Spleen (tissue), 11 donors: ENCODE results near the gene DES. TPM values are rescaled to one million over a fixed set of nuclear protein-coding genes. Genes with fewer than 3 reads are reported as not detected.

ENCODE experiments used
- DNase-seq: peaks from one replicate; pipeline ENCODE4 v3.0.0-alpha.2; 2020
- H3K27ac ChIP-seq, 8 donors: fragments of 200-600 bp; sonication (generic) in 7 of 8; 1 replicate in 4 of 8; 2 replicates in 4 of 8; pipeline versions ENCODE4 v1.5.0 to v1.8.0; 2016 to 2021; ENCODE audit warnings: inconsistent platforms in 4 of 8, mild to moderate bottlenecking in 4 of 8, moderate library complexity in 1 of 8
- H3K27me3 ChIP-seq, 7 donors: fragments of 200-600 bp; sonication (generic) in 6 of 7; replicated peaks in 1 of 7; 1 replicate in 4 of 7; 2 replicates in 3 of 7; pipeline versions ENCODE4 v1.5.0 to v1.8.0; 2016 to 2021; ENCODE audit warnings: inconsistent platforms in 3 of 7, mild to moderate bottlenecking in 1 of 7
- H3K36me3 ChIP-seq, 6 donors: fragments of 200-600 bp; sonication (generic) in 5 of 6; 1 replicate in 4 of 6; 2 replicates in 2 of 6; pipeline versions ENCODE4 v1.5.0 to v1.8.0; 2016 to 2021; ENCODE audit warnings: inconsistent platforms in 2 of 6
- H3K4me1 ChIP-seq, 6 donors: fragments of 200-600 bp; sonication (generic) in 5 of 6; 1 replicate in 3 of 6; 2 replicates in 3 of 6; pipeline versions ENCODE4 v1.5.0 to v1.8.0; 2016 to 2021; ENCODE audit warnings: inconsistent platforms in 3 of 6
- H3K4me3 ChIP-seq, 8 donors: fragments of 200-600 bp; sonication (generic) in 7 of 8; 1 replicate in 4 of 8; 2 replicates in 4 of 8; pipeline versions ENCODE4 v1.5.0 to v1.8.0; 2016 to 2021; ENCODE audit warnings: inconsistent platforms in 4 of 8, mild to moderate bottlenecking in 4 of 8, moderate library complexity in 2 of 8
- H3K9me3 ChIP-seq, 8 donors: fragments of 200-600 bp; sonication (generic) in 7 of 8; 1 replicate in 4 of 8; 2 replicates in 4 of 8; pipeline versions ENCODE4 v1.5.0 to v1.8.0; 2016 to 2021; ENCODE audit warnings: inconsistent platforms in 4 of 8
- POLR2A ChIP-seq, 3 donors: fragments of 450-650 bp; IDR thresholded peaks; one replicate each; pipeline ENCODE4 v1.5.1; 2017; ENCODE audit warnings: antibody characterized with exemption in 3 of 3, mild to moderate bottlenecking in 1 of 3
- POLR2AphosphoS5 ChIP-seq, 3 donors: sonication (generic); formaldehyde crosslinking; IDR thresholded peaks; one replicate each; pipeline ENCODE4 v1.5.1; 2017; ENCODE audit warnings: antibody characterized with exemption in 3 of 3
- WGBS, 5 donors: extraction: QIAGEN DNeasy Blood & Tissue Kit in 3 of 5; methylation state at CpG; one replicate each; pipeline versions ENCODE4 v1.1.5 to v1.1.7; 2013 to 2018; 5-methylcytosine and 5-hydroxymethylcytosine counted together
- intact Hi-C: fragments of 100-400 bp; cut with DNase I; formaldehyde crosslinking; loops from one replicate; pipeline ENCODE4 v1.15.0; 2023; ENCODE audit warnings: low total_unique reads
- polyA plus RNA-seq, 3 donors: library from polyadenylated mRNA; stranded (reverse); fragments of 200-250 nt; gene quantifications; one replicate each; pipeline ENCODE4 v1.2.1, GENCODE V29; 2013
- total RNA-seq, 7 donors: library from RNA; depleted of rRNA in 3 of 7; stranded (reverse); fragments of >200 nt in 3 of 7; fragmentation: NEBNext Ultra II Directional in 4 of 7; extraction: Animal tissue kit (Norgen Biotek cat#: 25700) in 4 of 7; gene quantifications; one replicate each; pipeline versions ENCODE4 v1.1.0 to v1.2.1, GENCODE V29; 2016 to 2021
- TF ChIP-seq, protein P1 (sequence below), 11 experiments: fragments of 200-600 bp in 7 of 11; fragments of 450-650 bp in 4 of 11; sonication (generic) in 4 of 11; IDR thresholded peaks in 8 of 11; conservative IDR thresholded peaks in 3 of 11; 1 replicate in 7 of 11; 2 replicates in 4 of 11; pipeline versions ENCODE4 v1.4.0 to v1.8.0; 2016 to 2021; ENCODE audit warnings: antibody characterized with exemption in 11 of 11, inconsistent platforms in 4 of 11, mild to moderate bottlenecking in 1 of 11
- donor health status: healthy with polysubstance abuse.
- donor health status: DM: no; HTN: no; CAD: no; lungs with moderate emphysema.
- donor health status: DM: no; HTN: no; CAD: no.
- donor health status: Bipolar disorder and iron deficiency.
- donor health status: healthy.
- donor health status: DM: no; HTN: no; CAD: no.
- donor health status: DM: yes; HTN: yes; CAD: no.

The DES gene
- total and polyA plus RNA-seq, 10 donors = 4.3 to 24.7 (median 11.7) TPM

GRCh38 chr2:219421323-219421722 lies 3.1 kb downstream of the DES start:
- no peaks in the 10 kb centered on the region for H3K36me3 ChIP-seq
- no peak overlapping the region for H3K27ac ChIP-seq
- H3K9me3 ChIP-seq = no peaks in the 10 kb centered on the region
- intact Hi-C loops = no loop called here
- TF ChIP-seq POLR2A (IDR thresholded peaks at IDR 0.05) = no peak
- DNase-seq = no peak
- WGBS, 5 donors = 82 to 92% (median 88%) methylated on average over 17 of the region's 17 CpGs
- no peak overlapping the region for H3K4me3 ChIP-seq
- peaks cover 9 to 70% (median 30%) of the 10 kb centered on the region in 7 donors for H3K27me3 ChIP-seq
- peaks cover 0 to 14% (median 6%) of the 10 kb centered on the region in 6 donors for H3K4me1 ChIP-seq

- no peaks in the 10 kb centered on the region for H3K9me3 ChIP-seq
- intact Hi-C loops = no loop called here
- no peak for DNase-seq
- H3K36me3 ChIP-seq = no peaks in the 10 kb centered on the region
- no peak overlapping the region for H3K4me3 ChIP-seq
- H3K4me1 ChIP-seq = peaks cover 0 to 13% (median 5%) of the 10 kb centered on the region in 6 donors
- 81 to 90% (median 87%) methylated on average over 8 of the region's 8 CpGs for WGBS, 5 donors
- H3K27me3 ChIP-seq = peaks cover 9 to 57% (median 28%) of the 10 kb centered on the region in 7 donors
- no peak for TF ChIP-seq POLR2A (IDR thresholded peaks at IDR 0.05)
- TF ChIP-seq, protein P1, sequence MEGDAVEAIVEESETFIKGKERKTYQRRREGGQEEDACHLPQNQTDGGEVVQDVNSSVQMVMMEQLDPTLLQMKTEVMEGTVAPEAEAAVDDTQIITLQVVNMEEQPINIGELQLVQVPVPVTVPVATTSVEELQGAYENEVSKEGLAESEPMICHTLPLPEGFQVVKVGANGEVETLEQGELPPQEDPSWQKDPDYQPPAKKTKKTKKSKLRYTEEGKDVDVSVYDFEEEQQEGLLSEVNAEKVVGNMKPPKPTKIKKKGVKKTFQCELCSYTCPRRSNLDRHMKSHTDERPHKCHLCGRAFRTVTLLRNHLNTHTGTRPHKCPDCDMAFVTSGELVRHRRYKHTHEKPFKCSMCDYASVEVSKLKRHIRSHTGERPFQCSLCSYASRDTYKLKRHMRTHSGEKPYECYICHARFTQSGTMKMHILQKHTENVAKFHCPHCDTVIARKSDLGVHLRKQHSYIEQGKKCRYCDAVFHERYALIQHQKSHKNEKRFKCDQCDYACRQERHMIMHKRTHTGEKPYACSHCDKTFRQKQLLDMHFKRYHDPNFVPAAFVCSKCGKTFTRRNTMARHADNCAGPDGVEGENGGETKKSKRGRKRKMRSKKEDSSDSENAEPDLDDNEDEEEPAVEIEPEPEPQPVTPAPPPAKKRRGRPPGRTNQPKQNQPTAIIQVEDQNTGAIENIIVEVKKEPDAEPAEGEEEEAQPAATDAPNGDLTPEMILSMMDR (IDR thresholded peaks at IDR 0.05 in 8 of 11, conservative IDR thresholded peaks at IDR 0.05 in 3 of 11) = no peak
- TF ChIP-seq POLR2AphosphoS5 (IDR thresholded peaks at IDR 0.05) = no peak
- H3K27ac ChIP-seq = no peak overlapping the region
These were observed 4.9 kb downstream of the DES start for GRCh38 chr2:219422952-219423534.

GRCh38 chr2:219423652-219424377 lies 5.6 kb downstream of the DES start:
- no peaks in the 10 kb centered on the region for H3K36me3 ChIP-seq
- intact Hi-C loops = no loop called here
- H3K4me1 ChIP-seq = peaks cover 0 to 5% (median 1%) of the 10 kb centered on the region in 6 donors
- DNase-seq = no peak
- H3K27ac ChIP-seq = no peak overlapping the region
- TF ChIP-seq POLR2AphosphoS5 (IDR thresholded peaks at IDR 0.05) (no peak), POLR2A (IDR thresholded peaks at IDR 0.05) (no peak)
- TF ChIP-seq, protein P1 (IDR thresholded peaks at IDR 0.05 in 8 of 11, conservative IDR thresholded peaks at IDR 0.05 in 3 of 11) = no peak
- H3K4me3 ChIP-seq = no peak overlapping the region
- no peaks in the 10 kb centered on the region for H3K9me3 ChIP-seq
- H3K27me3 ChIP-seq = peaks cover 4 to 49% (median 20%) of the 10 kb centered on the region in 7 donors
- 84 to 89% (median 85%) methylated on average over 14 of the region's 14 CpGs for WGBS, 5 donors

DNA sequence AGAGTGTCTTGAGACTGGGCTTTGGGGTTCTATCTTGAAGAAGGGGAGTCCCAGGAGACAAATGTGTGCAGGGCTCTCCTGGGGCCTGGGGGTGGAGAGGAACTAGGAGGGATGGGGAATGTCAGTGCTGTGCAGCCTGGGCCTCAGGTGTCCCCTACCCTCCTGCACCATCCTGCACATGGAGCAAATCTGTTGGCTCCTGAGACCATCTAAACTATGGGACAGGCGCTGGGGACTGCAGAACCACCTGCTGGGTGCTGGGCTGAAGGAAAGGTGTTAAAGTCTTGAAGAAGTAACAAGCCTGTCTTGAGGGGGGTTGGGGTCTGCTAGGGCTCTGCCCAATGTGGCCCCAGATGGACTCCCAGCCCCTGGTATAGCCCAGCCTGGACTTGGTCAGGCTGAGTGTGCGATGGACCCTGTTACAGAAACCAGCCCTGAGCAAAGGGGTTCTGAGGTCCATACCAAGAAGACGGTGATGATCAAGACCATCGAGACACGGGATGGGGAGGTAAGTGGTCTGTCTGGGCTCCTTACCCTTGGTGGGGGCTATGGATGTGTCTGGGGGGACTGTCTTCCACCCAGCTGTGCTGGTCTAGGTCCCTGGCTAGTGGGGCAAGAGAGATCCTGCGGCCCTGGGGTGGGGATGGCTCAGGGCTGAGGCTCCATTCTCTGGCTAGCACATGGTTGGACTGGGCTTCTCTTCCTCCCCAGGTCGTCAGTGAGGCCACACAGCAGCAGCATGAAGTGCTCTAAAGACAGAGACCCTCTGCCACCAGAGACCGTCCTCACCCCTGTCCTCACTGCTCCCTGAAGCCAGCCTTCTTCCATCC lies 7.3 kb downstream of the DES start:
- 78 to 86% (median 85%) methylated on average over 7 to 8 of the region's 8 CpGs for WGBS, 5 donors
- TF ChIP-seq, protein P1 (IDR thresholded peaks at IDR 0.05 in 8 of 11, conservative IDR thresholded peaks at IDR 0.05 in 3 of 11) = no peak
- TF ChIP-seq POLR2A (IDR thresholded peaks at IDR 0.05) (no peak), POLR2AphosphoS5 (IDR thresholded peaks at IDR 0.05) (no peak)
- Histone ChIP-seq H3K36me3 (no peaks in the 10 kb centered on the region), H3K9me3 (no peaks in the 10 kb centered on the region), H3K27ac (no peak overlapping the region), H3K4me3 (no peak overlapping the region), H3K4me1 (no peaks in the 10 kb centered on the region), H3K27me3 (peaks cover 0 to 33% (median 6%) of the 10 kb centered on the region in 7 donors)
- intact Hi-C loops = no loop called here
- DNase-seq = no peak
